IMR-90 (cell line): ENCODE data around the gene WRAP73. TPM values are rescaled to one million over a fixed set of nuclear protein-coding genes. Genes with fewer than 3 reads are reported as not detected.

Experiments used
- ATAC-seq: fragments of 200-7000 bp; cut with Tn5 transposase; 2 replicates; pipeline ENCODE4 v1.9.1; 2020; ENCODE audit warnings: low read depth, mild to moderate bottlenecking, moderate library complexity
- BruUV-seq: library from RNA; stranded (reverse); fragments of 400-500 nt; replicated peaks from 2 replicates; lab custom pipeline; 2021; lab: Mats Ljungman, UMichigan
- CTCF ChIA-PET: fragments of 300-600 bp; formaldehyde crosslinking; extraction: SDS; loops from one replicate; lab custom pipeline; 2021; ENCODE audit warnings: antibody characterized with exemption; lab: Yijun Ruan, JAX
- POLR2A ChIA-PET: fragments of 300-600 bp; sonication (Branson Sonifier 250); formaldehyde crosslinking; loops from one replicate; lab custom pipeline; 2022; ENCODE audit warnings: antibody characterized with exemption; ENCODE audit not compliant: unreplicated experiment; lab: Charles Lee
- DNase-seq: peaks from one replicate; pipeline ENCODE4 v3.0.0; 2013
- H2AFZ ChIP-seq: replicated peaks from 2 replicates; pipeline ENCODE3; 2013; ENCODE audit warnings: low read length, mild to moderate bottlenecking; ENCODE audit not compliant: poor library complexity
- H2AK5ac ChIP-seq: 2 replicates; pipeline ENCODE4 v1.6.1; 2013; ENCODE audit warnings: low read depth, low read length, inconsistent platforms
- H2AK9ac ChIP-seq: replicated peaks from 2 replicates; pipeline ENCODE3; 2013; ENCODE audit warnings: mild to moderate bottlenecking, low read depth, low read length, moderate library complexity; ENCODE audit not compliant: poor library complexity
- H2BK120ac ChIP-seq: 2 replicates; pipeline ENCODE4 v1.6.1; 2013; ENCODE audit warnings: low read depth, low read length, inconsistent platforms
- H2BK15ac ChIP-seq: 3 replicates; pipeline ENCODE4 v1.6.1; 2013; ENCODE audit warnings: low read depth, low read length, inconsistent platforms
- H2BK20ac ChIP-seq: 2 replicates; pipeline ENCODE4 v1.6.1; 2013; ENCODE audit warnings: low read depth, mild to moderate bottlenecking, inconsistent platforms, low read length, moderate library complexity
- H2BK5ac ChIP-seq: 2 replicates; pipeline ENCODE4 v1.6.1; 2013; ENCODE audit warnings: mild to moderate bottlenecking, low read depth, low read length, inconsistent platforms; ENCODE audit not compliant: poor library complexity, severe bottlenecking
- H3K14ac ChIP-seq: replicated peaks from 2 replicates; pipeline ENCODE4 v1.6.1; 2013; ENCODE audit warnings: low read depth, low read length, inconsistent platforms
- H3K18ac ChIP-seq: 2 replicates; pipeline ENCODE4 v1.6.1; 2013; ENCODE audit warnings: low read depth, low read length, control low read depth
- H3K23ac ChIP-seq: 2 replicates; pipeline ENCODE4 v1.6.1; 2013; ENCODE audit warnings: low read depth, low read length, inconsistent platforms
- H3K27ac ChIP-seq: 2 replicates; pipeline ENCODE4 v1.5.1; 2013; ENCODE audit warnings: mild to moderate bottlenecking, control low read depth, low read length; ENCODE audit not compliant: insufficient read depth
- H3K27me3 ChIP-seq: 2 replicates; pipeline ENCODE4 v1.6.1; 2013; ENCODE audit warnings: low read length; ENCODE audit not compliant: control insufficient read depth, insufficient read depth
- H3K36me3 ChIP-seq: 2 replicates; pipeline ENCODE4 v1.6.1; 2013; ENCODE audit warnings: low read length, mixed read lengths; ENCODE audit not compliant: control insufficient read depth, insufficient read depth
- H3K4ac ChIP-seq: 2 replicates; pipeline ENCODE4 v1.6.1; 2013; ENCODE audit warnings: low read depth, low read length, inconsistent platforms
- H3K4me1 ChIP-seq: 2 replicates; pipeline ENCODE4 v1.6.1; 2013; ENCODE audit warnings: low read length, mixed read lengths; ENCODE audit not compliant: control insufficient read depth, insufficient read depth
- H3K4me2 ChIP-seq: 2 replicates; pipeline ENCODE4 v1.6.1; 2013; ENCODE audit warnings: low read depth, mild to moderate bottlenecking, control low read depth, low read length, moderate library complexity
- H3K4me3 ChIP-seq: 2 replicates; pipeline ENCODE4 v1.5.1; 2013; ENCODE audit warnings: low read depth, mild to moderate bottlenecking, control low read depth, low read length, moderate library complexity; ENCODE audit not compliant: insufficient read depth
- H3K56ac ChIP-seq: 2 replicates; pipeline ENCODE4 v1.6.1; 2013; ENCODE audit warnings: low read length, inconsistent platforms; ENCODE audit not compliant: insufficient read depth; ENCODE audit errors: extremely low read depth
- H3K79me1 ChIP-seq, 2 experiments: 2 replicates each; pipeline ENCODE4 v1.6.1; 2013; ENCODE audit warnings: low read length in 2 of 2, inconsistent platforms in 1 of 2, low read depth in 1 of 2
- H3K9ac ChIP-seq: 2 replicates; pipeline ENCODE4 v1.6.1; 2013; ENCODE audit warnings: low read depth, low read length, control low read depth
- H3K9me1 ChIP-seq: 2 replicates; pipeline ENCODE4 v1.6.1; 2013; ENCODE audit warnings: low read length, inconsistent platforms; ENCODE audit not compliant: insufficient read depth
- H3K9me3 ChIP-seq: 2 replicates; pipeline ENCODE4 v1.6.1; 2013; ENCODE audit warnings: low read length; ENCODE audit not compliant: control insufficient read depth, insufficient read depth
- H4K20me1 ChIP-seq: 2 replicates; pipeline ENCODE4 v1.6.1; 2013; ENCODE audit warnings: low read length, inconsistent platforms; ENCODE audit not compliant: insufficient read depth
- H4K5ac ChIP-seq: 2 replicates; pipeline ENCODE4 v1.6.1; 2013; ENCODE audit warnings: mild to moderate bottlenecking, low read depth, low read length, control low read depth
- H4K8ac ChIP-seq, 2 experiments: 2 replicates each; pipeline ENCODE4 v1.6.1; 2013; ENCODE audit warnings: low read depth in 2 of 2, low read length in 2 of 2, control low read depth in 1 of 2, inconsistent platforms in 1 of 2
- H4K91ac ChIP-seq: 2 replicates; pipeline ENCODE4 v1.6.1; 2013; ENCODE audit warnings: low read depth, low read length, inconsistent platforms; ENCODE audit not compliant: insufficient read depth
- CHD1 ChIP-seq: IDR thresholded peaks from 2 replicates; pipeline ENCODE4 v1.6.1; 2012; ENCODE audit warnings: low read depth, low read length, improper control_type of control experiment
- RAD21 ChIP-seq: IDR thresholded peaks from 2 replicates; pipeline ENCODE4 v1.6.1; 2012; ENCODE audit warnings: low read length, improper control_type of control experiment
- RFX5 ChIP-seq: IDR thresholded peaks from 2 replicates; pipeline ENCODE4 v1.8.0; 2012; ENCODE audit warnings: low read depth, mild to moderate bottlenecking, low read length, moderate library complexity
- SMC3 ChIP-seq: fragments of 150-350 bp; IDR thresholded peaks from 2 replicates; pipeline ENCODE4 v1.6.1; 2016; ENCODE audit warnings: low read depth, mild to moderate bottlenecking, antibody characterized with exemption, low read length, moderate library complexity
- WGBS, 2 experiments: methylation state at CpG; one replicate each; pipeline versions ENCODE4 v1.1.5 to v1.1.7; 2013; ENCODE audit warnings: missing lambda C conversion rate in 2 of 2; ENCODE audit not compliant: insufficient read length in 1 of 2; ENCODE audit errors: extremely low coverage in 2 of 2; 5-methylcytosine and 5-hydroxymethylcytosine counted together
- dilution Hi-C: fragments of 300-500 bp; cut with HindIII; formaldehyde crosslinking; loops from one replicate; pipeline ENCODE4 v1.14.3; 2018; ENCODE audit warnings: low sequenced_read_pairs; ENCODE audit not compliant: unreplicated experiment
- in situ Hi-C: fragments of 300-500 bp; cut with MboI; formaldehyde crosslinking; loops from 3 replicates; pipeline ENCODE4 v1.14.3; 2019; ENCODE audit warnings: low sequenced_read_pairs, inconsistent platforms, mixed read lengths
- intact Hi-C: fragments of 100-400 bp; cut with micrococcal nuclease; formaldehyde crosslinking; loops from 2 replicates; pipeline ENCODE4 v1.10.0; 2022
- polyA plus RNA-seq, 3 experiments: library from polyadenylated mRNA; depleted of rRNA; stranded (reverse); fragments of >200 nt; gene quantifications; 2 replicates each; pipeline ENCODE4 v1.2.3, GENCODE V29; 2012; ENCODE audit warnings: low replicate concordance in 1 of 3
- total RNA-seq: library from RNA; depleted of rRNA; stranded (reverse); fragments of >200 nt; gene quantifications from 2 replicates; pipeline ENCODE4 v1.2.3, GENCODE V29; 2012

WRAP73 gene
- total and polyA plus RNA-seq, 2 of the 4 experiments (the other 2 are of a cell fraction) = 10.8 to 23.6 TPM

DNA sequence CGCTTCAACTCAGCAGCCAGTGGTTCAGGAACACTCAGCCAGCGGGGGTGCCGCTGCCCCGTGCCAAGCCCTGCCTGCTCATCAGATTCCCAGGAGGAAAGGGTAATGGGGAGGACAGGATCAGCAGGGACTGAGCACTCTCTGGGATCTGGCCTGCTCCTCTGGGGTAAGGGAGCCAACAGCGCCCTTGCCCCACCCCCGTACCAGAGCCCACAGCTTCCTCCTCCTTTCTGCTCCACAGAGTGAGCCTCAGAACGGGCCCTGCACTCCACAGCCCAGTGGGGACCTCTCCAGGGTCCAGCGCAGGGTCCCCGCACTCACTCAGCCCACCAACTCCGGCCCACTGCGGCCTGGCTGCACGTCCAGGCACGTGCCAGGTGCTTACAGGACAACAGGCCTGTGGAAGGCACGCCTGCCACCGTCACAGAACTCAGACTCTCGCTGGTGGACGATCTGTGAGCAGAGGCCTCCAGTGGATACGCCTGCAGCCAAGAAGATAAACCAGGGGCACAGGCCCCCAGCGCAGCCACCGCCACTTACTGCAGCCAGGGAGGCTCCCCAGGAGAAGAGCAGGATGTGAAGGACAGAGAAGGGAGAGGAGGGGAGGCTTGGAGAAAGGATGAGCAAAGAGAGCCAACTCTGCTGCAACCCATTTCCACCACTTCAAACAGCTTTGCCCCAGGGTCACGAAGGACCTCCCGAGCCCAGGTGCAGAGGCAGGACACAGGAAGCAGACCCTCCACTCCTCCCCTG lies 40.7 kb downstream of the WRAP73 start:
- in situ Hi-C loops = no loop called here
- no peak overlapping the region for H3K14ac ChIP-seq
- WGBS, 2 experiments = 68% methylated on average over 8 of the region's 22 CpGs; no CpG with 5 or more reads in 1 of the 2 experiments
- no peak overlapping the region for H3K18ac ChIP-seq
- no peak overlapping the region for H3K23ac ChIP-seq
- no peak overlapping the region for H4K8ac ChIP-seq
- H3K27ac ChIP-seq = no peak overlapping the region
- no peak overlapping the region for H4K5ac ChIP-seq
- H4K91ac ChIP-seq = no peak overlapping the region
- H2AFZ ChIP-seq = peak overlapping the region; percentile 58
- ATAC-seq (no peak), DNase-seq (no peak)
- H3K4ac ChIP-seq = no peak overlapping the region
- no peaks in the 10 kb centered on the region for H3K36me3 ChIP-seq
- no peak overlapping the region for H3K56ac ChIP-seq
- no peak overlapping the region for H2BK20ac ChIP-seq
- intact Hi-C loops = no loop called here
- no TSS peak for BruUV-seq
- H2AK9ac ChIP-seq = no peak overlapping the region
- no peak for TF ChIP-seq RAD21
- no peak for TF ChIP-seq SMC3
- TF ChIP-seq CHD1 = no peak
- no peak for TF ChIP-seq RFX5
- no peak overlapping the region for H2AK5ac ChIP-seq
- H2BK15ac ChIP-seq = no peak overlapping the region
- dilution Hi-C loops = no loop called here
- H3K9me3 ChIP-seq = no peaks in the 10 kb centered on the region
- no peaks in the 10 kb centered on the region for H3K79me1 ChIP-seq
- no peak overlapping the region for H2BK120ac ChIP-seq
- peaks cover 29% of the 10 kb centered on the region; the same call in 1 of the 2 replicates for H3K27me3 ChIP-seq
- H3K4me1 ChIP-seq = peaks cover 17% of the 10 kb centered on the region
- no peak overlapping the region for H3K9ac ChIP-seq
- ChIA-PET CTCF (no interaction called here), POLR2A (no interaction called here)
- no peaks in the 10 kb centered on the region; the same call in 1 of the 2 replicates for H3K9me1 ChIP-seq
- no peak overlapping the region for H3K4me2 ChIP-seq
- no peaks in the 10 kb centered on the region for H4K20me1 ChIP-seq
- no peak overlapping the region for H3K4me3 ChIP-seq
- H2BK5ac ChIP-seq = no peak overlapping the region
